ENCODE results near the gene CST3.

GRCh38 chr20:23643659-23644058 lies 5.9 kb upstream of the CST3 start:
- TF ChIP-seq POLR2AphosphoS5 (IDR thresholded peaks at IDR 0.05; ENCODE audit: low read depth, low read length) (no peak), CTCF (IDR thresholded peaks at IDR 0.05) (no peak), SIN3A (IDR thresholded peaks at IDR 0.05; ENCODE audit: borderline replicate concordance, insufficient read depth, low read depth, low read length) (no peak)
